Measurements from ENCODE around the gene PORCN. TPM values are rescaled to one million over a fixed set of nuclear protein-coding genes. Genes with fewer than 3 reads are reported as not detected.

PORCN gene
- total RNA-seq, 1 experiment from 2014 or later = 12.9 TPM

DNA sequence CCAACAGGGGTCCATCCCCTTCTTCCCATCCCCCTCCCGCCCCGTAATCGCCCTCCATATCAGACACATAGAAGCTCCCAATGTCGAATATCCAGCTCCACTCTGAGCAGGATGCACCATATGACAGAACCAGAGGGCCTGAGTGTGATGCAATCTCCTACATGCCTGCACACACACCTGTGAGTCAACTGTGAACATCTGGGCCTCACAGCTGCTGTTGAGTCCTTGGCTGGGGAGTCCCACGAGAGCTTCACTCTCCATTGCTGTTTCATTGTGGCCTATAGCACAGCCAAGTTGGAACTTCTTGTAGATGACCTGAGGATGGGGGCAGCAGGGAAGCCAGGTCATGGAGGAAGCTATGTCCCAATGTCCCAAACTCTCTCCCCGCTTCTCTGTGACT is 47.0 kb upstream of the PORCN start:
- peaks cover 0 to 5% of the 10 kb centered on the region in 2 experiments; a peak in 1 of 4 replicates for H3K4me1 ChIP-seq (ENCODE audit: control insufficient read depth in 1 of 2, insufficient read depth in 2 of 2, low read length in 2 of 2)

More for the DNA sequence above, 47.0 kb upstream of the PORCN start:
- RAD21 ChIA-PET (ENCODE audit: low non-redundant PET in 1 of 2, low total read pairs in 2 of 2, uncharacterized antibody in 2 of 2, unreplicated experiment in 2 of 2) = no interaction called here
- no peak overlapping the region for H3K4me3 ChIP-seq (replicated peaks in 1 of 2; ENCODE audit: low read depth in 1 of 2, low read length in 2 of 2)
- H3K9me3 ChIP-seq (ENCODE audit: control insufficient read depth in 1 of 2, insufficient read depth in 1 of 2, low read depth in 1 of 2, low read length in 2 of 2) = no peaks in the 10 kb centered on the region
- H3K79me2 ChIP-seq (ENCODE audit: insufficient read depth, low read length) = peaks cover 8% of the 10 kb centered on the region; the same call in 1 of the 2 replicates
- CTCF ChIA-PET = no interaction called here
- DNase-seq (ENCODE audit: low read depth, low spot score) = no peak
- intact Hi-C loops (cut with micrococcal nuclease) = no loop called here
- H3K27ac ChIP-seq (ENCODE audit: low read depth, low read length) = no peak overlapping the region
- no peaks in the 10 kb centered on the region for H3K36me3 ChIP-seq (ENCODE audit: control insufficient read depth in 1 of 2, insufficient read depth in 2 of 2, low read length in 2 of 2)
- H3K9ac ChIP-seq (ENCODE audit: low read length) = no peak overlapping the region
- H3K27me3 ChIP-seq (ENCODE audit: insufficient read depth, low read length) = no peaks in the 10 kb centered on the region
- H4K20me1 ChIP-seq (ENCODE audit: insufficient read depth) = no peaks in the 10 kb centered on the region
- POLR2A ChIA-PET = no interaction called here
- ATAC-seq = no peak
- H3K4me2 ChIP-seq (ENCODE audit: low read length) = no peak overlapping the region
- BruUV-seq (replicated peaks) = no TSS peak
- TF ChIP-seq EGR1 (IDR thresholded peaks at IDR 0.05; ENCODE audit: low read depth) = no peak
- TF ChIP-seq, protein P1, sequence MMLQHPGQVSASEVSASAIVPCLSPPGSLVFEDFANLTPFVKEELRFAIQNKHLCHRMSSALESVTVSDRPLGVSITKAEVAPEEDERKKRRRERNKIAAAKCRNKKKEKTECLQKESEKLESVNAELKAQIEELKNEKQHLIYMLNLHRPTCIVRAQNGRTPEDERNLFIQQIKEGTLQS (IDR thresholded peaks at IDR 0.05) = no peak
- no peak for TF ChIP-seq EZH2 (IDR thresholded peaks at IDR 0.05)
- TF ChIP-seq POLR2A (IDR thresholded peaks at IDR 0.05; ENCODE audit: borderline replicate concordance, extremely low read depth, insufficient read depth, insufficient read length) = no peak
- TF ChIP-seq, protein P2, sequence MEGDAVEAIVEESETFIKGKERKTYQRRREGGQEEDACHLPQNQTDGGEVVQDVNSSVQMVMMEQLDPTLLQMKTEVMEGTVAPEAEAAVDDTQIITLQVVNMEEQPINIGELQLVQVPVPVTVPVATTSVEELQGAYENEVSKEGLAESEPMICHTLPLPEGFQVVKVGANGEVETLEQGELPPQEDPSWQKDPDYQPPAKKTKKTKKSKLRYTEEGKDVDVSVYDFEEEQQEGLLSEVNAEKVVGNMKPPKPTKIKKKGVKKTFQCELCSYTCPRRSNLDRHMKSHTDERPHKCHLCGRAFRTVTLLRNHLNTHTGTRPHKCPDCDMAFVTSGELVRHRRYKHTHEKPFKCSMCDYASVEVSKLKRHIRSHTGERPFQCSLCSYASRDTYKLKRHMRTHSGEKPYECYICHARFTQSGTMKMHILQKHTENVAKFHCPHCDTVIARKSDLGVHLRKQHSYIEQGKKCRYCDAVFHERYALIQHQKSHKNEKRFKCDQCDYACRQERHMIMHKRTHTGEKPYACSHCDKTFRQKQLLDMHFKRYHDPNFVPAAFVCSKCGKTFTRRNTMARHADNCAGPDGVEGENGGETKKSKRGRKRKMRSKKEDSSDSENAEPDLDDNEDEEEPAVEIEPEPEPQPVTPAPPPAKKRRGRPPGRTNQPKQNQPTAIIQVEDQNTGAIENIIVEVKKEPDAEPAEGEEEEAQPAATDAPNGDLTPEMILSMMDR (IDR thresholded peaks at IDR 0.05 in 2 of 3, conservative IDR thresholded peaks at IDR 0.05 in 1 of 3; ENCODE audit: borderline replicate concordance in 1 of 3, insufficient read depth in 1 of 3, low read depth in 2 of 3, low read length in 2 of 3) = no peak
- TF ChIP-seq CEBPB (IDR thresholded peaks at IDR 0.05; ENCODE audit: low read depth) = no peak
- no peak for TF ChIP-seq ZNF274 (IDR thresholded peaks at IDR 0.05; ENCODE audit: low read depth, low read length)
- TF ChIP-seq, protein P3, sequence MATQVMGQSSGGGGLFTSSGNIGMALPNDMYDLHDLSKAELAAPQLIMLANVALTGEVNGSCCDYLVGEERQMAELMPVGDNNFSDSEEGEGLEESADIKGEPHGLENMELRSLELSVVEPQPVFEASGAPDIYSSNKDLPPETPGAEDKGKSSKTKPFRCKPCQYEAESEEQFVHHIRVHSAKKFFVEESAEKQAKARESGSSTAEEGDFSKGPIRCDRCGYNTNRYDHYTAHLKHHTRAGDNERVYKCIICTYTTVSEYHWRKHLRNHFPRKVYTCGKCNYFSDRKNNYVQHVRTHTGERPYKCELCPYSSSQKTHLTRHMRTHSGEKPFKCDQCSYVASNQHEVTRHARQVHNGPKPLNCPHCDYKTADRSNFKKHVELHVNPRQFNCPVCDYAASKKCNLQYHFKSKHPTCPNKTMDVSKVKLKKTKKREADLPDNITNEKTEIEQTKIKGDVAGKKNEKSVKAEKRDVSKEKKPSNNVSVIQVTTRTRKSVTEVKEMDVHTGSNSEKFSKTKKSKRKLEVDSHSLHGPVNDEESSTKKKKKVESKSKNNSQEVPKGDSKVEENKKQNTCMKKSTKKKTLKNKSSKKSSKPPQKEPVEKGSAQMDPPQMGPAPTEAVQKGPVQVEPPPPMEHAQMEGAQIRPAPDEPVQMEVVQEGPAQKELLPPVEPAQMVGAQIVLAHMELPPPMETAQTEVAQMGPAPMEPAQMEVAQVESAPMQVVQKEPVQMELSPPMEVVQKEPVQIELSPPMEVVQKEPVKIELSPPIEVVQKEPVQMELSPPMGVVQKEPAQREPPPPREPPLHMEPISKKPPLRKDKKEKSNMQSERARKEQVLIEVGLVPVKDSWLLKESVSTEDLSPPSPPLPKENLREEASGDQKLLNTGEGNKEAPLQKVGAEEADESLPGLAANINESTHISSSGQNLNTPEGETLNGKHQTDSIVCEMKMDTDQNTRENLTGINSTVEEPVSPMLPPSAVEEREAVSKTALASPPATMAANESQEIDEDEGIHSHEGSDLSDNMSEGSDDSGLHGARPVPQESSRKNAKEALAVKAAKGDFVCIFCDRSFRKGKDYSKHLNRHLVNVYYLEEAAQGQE (IDR thresholded peaks at IDR 0.05; ENCODE audit: low read depth) = no peak
- TF ChIP-seq TCF7L2 (IDR thresholded peaks at IDR 0.05; ENCODE audit: borderline replicate concordance, extremely low read depth, insufficient read depth, insufficient read length) = no peak
- TF ChIP-seq YY1 (IDR thresholded peaks at IDR 0.05; ENCODE audit: extremely low read depth, insufficient replicate concordance, low read depth, low read length) = no peak
- no peak for TF ChIP-seq ELF1 (IDR thresholded peaks at IDR 0.05; ENCODE audit: borderline replicate concordance, low read depth)
- no peak for TF ChIP-seq POLR2AphosphoS5 (IDR thresholded peaks at IDR 0.05; ENCODE audit: low read depth, low read length)
- H2AFZ ChIP-seq (ENCODE audit: low read depth, low read length, poor library complexity, severe bottlenecking) = no peak overlapping the region
- no peaks in the 10 kb centered on the region for H3K9me2 ChIP-seq (ENCODE audit: insufficient read depth)
